ENCODE measurements around the gene ADAM12. TPM values are rescaled to one million over a fixed set of nuclear protein-coding genes. Genes with fewer than 3 reads are reported as not detected.

ADAM12 gene
- polyA plus RNA-seq, 1 donor from 2014 or later: 0.09 TPM

DNA sequence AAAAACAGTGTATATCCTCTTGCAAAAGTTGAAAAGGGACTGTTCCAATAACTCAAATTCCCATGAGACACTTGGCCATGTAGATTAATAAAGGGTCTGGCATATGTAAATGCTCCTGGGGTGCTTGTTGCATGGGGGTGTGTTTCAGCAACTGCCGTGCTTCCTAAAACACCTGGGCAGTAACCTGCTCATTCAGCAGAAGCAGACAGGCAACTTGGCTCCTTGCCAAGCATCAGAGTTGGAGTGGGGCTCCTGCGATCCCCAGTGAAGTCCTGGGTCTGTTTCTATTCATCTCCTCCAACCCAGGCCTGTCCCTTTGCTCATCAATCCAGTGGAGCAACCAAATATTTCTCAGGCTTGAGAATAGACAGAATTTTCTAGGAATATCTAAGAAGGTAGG lies 42.2 kb upstream of the ADAM12 start:
- Histone ChIP-seq H3K79me2 (replicated peaks; ENCODE audit: insufficient read depth, low read length) (no peaks in the 10 kb centered on the region), H3F3A (ENCODE audit: insufficient read depth, low read length, poor library complexity, severe bottlenecking) (no peaks in the 10 kb centered on the region)
- no peak for TF ChIP-seq POLR2AphosphoS5 (IDR thresholded peaks at IDR 0.05)
- TF ChIP-seq RAD21 (conservative IDR thresholded peaks at IDR 0.05): no peak
- no peak for TF ChIP-seq EP300 (conservative IDR thresholded peaks at IDR 0.05; ENCODE audit: poor library complexity, severe bottlenecking)
- no peak for TF ChIP-seq EZH2 (IDR thresholded peaks at IDR 0.05; ENCODE audit: borderline replicate concordance, insufficient read depth, low read length, poor library complexity, severe bottlenecking)
- TF ChIP-seq, protein P1, sequence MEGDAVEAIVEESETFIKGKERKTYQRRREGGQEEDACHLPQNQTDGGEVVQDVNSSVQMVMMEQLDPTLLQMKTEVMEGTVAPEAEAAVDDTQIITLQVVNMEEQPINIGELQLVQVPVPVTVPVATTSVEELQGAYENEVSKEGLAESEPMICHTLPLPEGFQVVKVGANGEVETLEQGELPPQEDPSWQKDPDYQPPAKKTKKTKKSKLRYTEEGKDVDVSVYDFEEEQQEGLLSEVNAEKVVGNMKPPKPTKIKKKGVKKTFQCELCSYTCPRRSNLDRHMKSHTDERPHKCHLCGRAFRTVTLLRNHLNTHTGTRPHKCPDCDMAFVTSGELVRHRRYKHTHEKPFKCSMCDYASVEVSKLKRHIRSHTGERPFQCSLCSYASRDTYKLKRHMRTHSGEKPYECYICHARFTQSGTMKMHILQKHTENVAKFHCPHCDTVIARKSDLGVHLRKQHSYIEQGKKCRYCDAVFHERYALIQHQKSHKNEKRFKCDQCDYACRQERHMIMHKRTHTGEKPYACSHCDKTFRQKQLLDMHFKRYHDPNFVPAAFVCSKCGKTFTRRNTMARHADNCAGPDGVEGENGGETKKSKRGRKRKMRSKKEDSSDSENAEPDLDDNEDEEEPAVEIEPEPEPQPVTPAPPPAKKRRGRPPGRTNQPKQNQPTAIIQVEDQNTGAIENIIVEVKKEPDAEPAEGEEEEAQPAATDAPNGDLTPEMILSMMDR (IDR thresholded peaks at IDR 0.05; ENCODE audit: poor library complexity, severe bottlenecking): no peak
- no peak for TF ChIP-seq TAF1 (IDR thresholded peaks at IDR 0.05; ENCODE audit: low read depth)

DNA sequence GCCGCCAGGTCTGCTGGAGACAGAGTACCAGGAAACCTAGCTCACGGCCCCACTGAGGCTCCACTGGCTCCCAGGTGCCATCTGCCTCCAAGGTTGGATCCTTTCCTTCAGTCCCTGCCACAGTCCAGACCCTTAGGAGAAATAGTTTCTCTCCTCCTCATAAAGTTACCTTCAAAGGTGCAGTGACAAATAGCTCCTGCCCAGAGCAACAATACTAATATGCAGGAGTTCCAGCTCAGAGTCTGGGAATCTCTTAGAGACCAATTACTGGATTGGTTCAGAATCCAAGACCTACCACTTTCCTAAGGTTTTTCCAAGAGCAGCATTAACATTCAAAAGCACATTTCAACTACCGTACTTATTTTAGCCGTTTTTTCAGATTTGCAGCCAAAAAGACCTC lies 41.0 kb upstream of the ADAM12 start:
- Histone ChIP-seq H3K9me3 (ENCODE audit: low read length) (no peaks in the 10 kb centered on the region), H3F3A (ENCODE audit: insufficient read depth, low read length, poor library complexity, severe bottlenecking) (no peaks in the 10 kb centered on the region), H3K36me3 (ENCODE audit: insufficient read depth, low read length) (no peaks in the 10 kb centered on the region), H3K79me2 (replicated peaks; ENCODE audit: insufficient read depth, low read length) (no peaks in the 10 kb centered on the region), H3K27ac (ENCODE audit: low read length) (no peak overlapping the region), H3K27me3 (ENCODE audit: insufficient read depth, low read depth, low read length) (no peaks in the 10 kb centered on the region), H3K4me3 (ENCODE audit: low read length) (no peak overlapping the region), H2AFZ (ENCODE audit: low read depth, low read length) (no peak overlapping the region), H3K4me2 (ENCODE audit: low read length) (no peak overlapping the region), H3K9ac (ENCODE audit: low read length) (no peak overlapping the region), H4K20me1 (ENCODE audit: insufficient read depth) (no peaks in the 10 kb centered on the region), H3K9me2 (ENCODE audit: insufficient read depth, low read length) (no peaks in the 10 kb centered on the region)
- TF ChIP-seq RAD21 (conservative IDR thresholded peaks at IDR 0.05) (no peak), TAF1 (IDR thresholded peaks at IDR 0.05; ENCODE audit: low read depth) (no peak), EZH2 (IDR thresholded peaks at IDR 0.05; ENCODE audit: borderline replicate concordance, insufficient read depth, low read length, poor library complexity, severe bottlenecking) (no peak), EP300 (conservative IDR thresholded peaks at IDR 0.05; ENCODE audit: poor library complexity, severe bottlenecking) (no peak), MXI1 (conservative IDR thresholded peaks at IDR 0.05; ENCODE audit: poor library complexity, severe bottlenecking) (no peak), POLR2AphosphoS5 (IDR thresholded peaks at IDR 0.05) (no peak), SMC3 (conservative IDR thresholded peaks at IDR 0.05; ENCODE audit: poor library complexity) (no peak)
- TF ChIP-seq, protein P1 (IDR thresholded peaks at IDR 0.05; ENCODE audit: poor library complexity, severe bottlenecking): no peak
- TF ChIP-seq, protein P2, sequence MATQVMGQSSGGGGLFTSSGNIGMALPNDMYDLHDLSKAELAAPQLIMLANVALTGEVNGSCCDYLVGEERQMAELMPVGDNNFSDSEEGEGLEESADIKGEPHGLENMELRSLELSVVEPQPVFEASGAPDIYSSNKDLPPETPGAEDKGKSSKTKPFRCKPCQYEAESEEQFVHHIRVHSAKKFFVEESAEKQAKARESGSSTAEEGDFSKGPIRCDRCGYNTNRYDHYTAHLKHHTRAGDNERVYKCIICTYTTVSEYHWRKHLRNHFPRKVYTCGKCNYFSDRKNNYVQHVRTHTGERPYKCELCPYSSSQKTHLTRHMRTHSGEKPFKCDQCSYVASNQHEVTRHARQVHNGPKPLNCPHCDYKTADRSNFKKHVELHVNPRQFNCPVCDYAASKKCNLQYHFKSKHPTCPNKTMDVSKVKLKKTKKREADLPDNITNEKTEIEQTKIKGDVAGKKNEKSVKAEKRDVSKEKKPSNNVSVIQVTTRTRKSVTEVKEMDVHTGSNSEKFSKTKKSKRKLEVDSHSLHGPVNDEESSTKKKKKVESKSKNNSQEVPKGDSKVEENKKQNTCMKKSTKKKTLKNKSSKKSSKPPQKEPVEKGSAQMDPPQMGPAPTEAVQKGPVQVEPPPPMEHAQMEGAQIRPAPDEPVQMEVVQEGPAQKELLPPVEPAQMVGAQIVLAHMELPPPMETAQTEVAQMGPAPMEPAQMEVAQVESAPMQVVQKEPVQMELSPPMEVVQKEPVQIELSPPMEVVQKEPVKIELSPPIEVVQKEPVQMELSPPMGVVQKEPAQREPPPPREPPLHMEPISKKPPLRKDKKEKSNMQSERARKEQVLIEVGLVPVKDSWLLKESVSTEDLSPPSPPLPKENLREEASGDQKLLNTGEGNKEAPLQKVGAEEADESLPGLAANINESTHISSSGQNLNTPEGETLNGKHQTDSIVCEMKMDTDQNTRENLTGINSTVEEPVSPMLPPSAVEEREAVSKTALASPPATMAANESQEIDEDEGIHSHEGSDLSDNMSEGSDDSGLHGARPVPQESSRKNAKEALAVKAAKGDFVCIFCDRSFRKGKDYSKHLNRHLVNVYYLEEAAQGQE (IDR thresholded peaks at IDR 0.05; ENCODE audit: borderline replicate concordance): no peak

More for the DNA sequence above, 42.2 kb upstream of the ADAM12 start:
- no peaks in the 10 kb centered on the region for H3K9me3 ChIP-seq (ENCODE audit: low read length)
- H4K20me1 ChIP-seq (ENCODE audit: insufficient read depth): no peaks in the 10 kb centered on the region
- H3K4me3 ChIP-seq (ENCODE audit: low read length): no peak overlapping the region
- no peak overlapping the region for H3K27ac ChIP-seq (ENCODE audit: low read length)
- H3K9ac ChIP-seq (ENCODE audit: low read length): no peak overlapping the region
- H3K9me2 ChIP-seq (ENCODE audit: insufficient read depth, low read length): no peaks in the 10 kb centered on the region
- H3K4me2 ChIP-seq (ENCODE audit: low read length): no peak overlapping the region
- no peak overlapping the region for H2AFZ ChIP-seq (ENCODE audit: low read depth, low read length)
- H3K36me3 ChIP-seq (ENCODE audit: insufficient read depth, low read length): no peaks in the 10 kb centered on the region
- H3K27me3 ChIP-seq (ENCODE audit: insufficient read depth, low read depth, low read length): no peaks in the 10 kb centered on the region
